Transverse colon (tissue), 4 donors: ENCODE data around the gene SYNE1.

ENCODE experiments used
- EP300 ChIP-seq: sonication (generic); formaldehyde crosslinking; IDR thresholded peaks from one replicate; pipeline ENCODE4 v1.6.1; 2017; ENCODE audit warnings: antibody characterized with exemption, low read depth
- POLR2A ChIP-seq: fragments of 450-650 bp; IDR thresholded peaks from one replicate; pipeline ENCODE4 v1.6.1; 2016; ENCODE audit warnings: antibody characterized with exemption, mild to moderate bottlenecking, moderate library complexity
- POLR2AphosphoS5 ChIP-seq, 3 donors: sonication (generic); formaldehyde crosslinking; IDR thresholded peaks; one replicate each; pipeline ENCODE4 v1.6.1; 2016; ENCODE audit warnings: antibody characterized with exemption in 3 of 3
- TF ChIP-seq, protein P1 (sequence below), 5 experiments: fragments of 200-600 bp in 3 of 5; fragments of 450-650 bp in 2 of 5; sonication (generic) in 3 of 5; IDR thresholded peaks; 1 replicate in 2 of 5; 2 replicates in 3 of 5; pipeline ENCODE4 v1.5.1; 2016 to 2017; ENCODE audit warnings: antibody characterized with exemption in 5 of 5, inconsistent platforms in 3 of 5, mild to moderate bottlenecking in 2 of 5, moderate library complexity in 1 of 5

GRCh38 chr6:152300517-152300916 is 336.6 kb downstream of the SYNE1 start:
- TF ChIP-seq, protein P1, sequence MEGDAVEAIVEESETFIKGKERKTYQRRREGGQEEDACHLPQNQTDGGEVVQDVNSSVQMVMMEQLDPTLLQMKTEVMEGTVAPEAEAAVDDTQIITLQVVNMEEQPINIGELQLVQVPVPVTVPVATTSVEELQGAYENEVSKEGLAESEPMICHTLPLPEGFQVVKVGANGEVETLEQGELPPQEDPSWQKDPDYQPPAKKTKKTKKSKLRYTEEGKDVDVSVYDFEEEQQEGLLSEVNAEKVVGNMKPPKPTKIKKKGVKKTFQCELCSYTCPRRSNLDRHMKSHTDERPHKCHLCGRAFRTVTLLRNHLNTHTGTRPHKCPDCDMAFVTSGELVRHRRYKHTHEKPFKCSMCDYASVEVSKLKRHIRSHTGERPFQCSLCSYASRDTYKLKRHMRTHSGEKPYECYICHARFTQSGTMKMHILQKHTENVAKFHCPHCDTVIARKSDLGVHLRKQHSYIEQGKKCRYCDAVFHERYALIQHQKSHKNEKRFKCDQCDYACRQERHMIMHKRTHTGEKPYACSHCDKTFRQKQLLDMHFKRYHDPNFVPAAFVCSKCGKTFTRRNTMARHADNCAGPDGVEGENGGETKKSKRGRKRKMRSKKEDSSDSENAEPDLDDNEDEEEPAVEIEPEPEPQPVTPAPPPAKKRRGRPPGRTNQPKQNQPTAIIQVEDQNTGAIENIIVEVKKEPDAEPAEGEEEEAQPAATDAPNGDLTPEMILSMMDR (IDR thresholded peaks at IDR 0.05): no peak
- no peak for TF ChIP-seq EP300
- no peak for TF ChIP-seq POLR2A
- TF ChIP-seq POLR2AphosphoS5 (IDR thresholded peaks at IDR 0.05): no peak
